Superior temporal gyrus (tissue), 1 donor: ENCODE results near the gene DCAF4.

Experiments used
- DNase-seq: peaks from one replicate; pipeline ENCODE4 v3.0.0-alpha.2; 2016; ENCODE audit errors: extremely low spot score

The DCAF4 gene

DNA sequence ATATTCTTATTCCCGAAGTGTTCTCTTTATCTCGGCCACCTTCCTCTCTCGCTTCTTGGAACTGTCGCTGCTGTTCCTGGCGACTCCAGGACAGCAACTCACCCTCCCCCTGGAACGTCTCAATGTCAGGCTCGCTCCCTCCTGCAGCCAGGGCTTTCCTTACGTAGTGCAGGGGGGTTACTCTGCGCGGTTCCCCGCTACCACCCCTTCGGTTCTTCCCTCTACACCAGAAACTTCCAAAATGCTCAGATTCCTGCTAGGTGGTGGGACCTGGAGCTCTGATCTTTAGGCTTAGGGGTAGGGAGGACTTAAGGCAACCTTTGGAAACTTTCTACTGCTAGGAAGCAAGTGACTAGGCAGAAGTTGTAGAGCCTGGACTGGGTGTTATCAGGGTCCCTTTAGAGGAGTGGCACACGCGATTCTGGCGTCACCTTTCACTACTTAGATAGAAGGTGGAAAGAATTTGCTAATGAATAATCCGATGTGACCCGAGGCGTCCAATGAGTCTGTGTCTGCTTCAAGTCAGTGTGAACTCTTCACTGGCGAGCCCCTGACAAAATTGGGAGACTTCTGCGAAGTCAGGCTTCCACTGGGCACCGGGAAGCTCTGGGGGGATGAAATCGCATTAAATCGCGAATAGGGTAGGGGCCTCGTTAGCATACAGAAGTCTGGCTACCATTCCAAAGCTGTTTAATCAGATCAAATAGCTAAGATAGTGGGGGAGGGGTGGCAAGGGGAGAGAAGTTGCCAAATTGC lies 31.5 kb upstream of the DCAF4 start:
- DNase-seq, result no peak

DNA sequence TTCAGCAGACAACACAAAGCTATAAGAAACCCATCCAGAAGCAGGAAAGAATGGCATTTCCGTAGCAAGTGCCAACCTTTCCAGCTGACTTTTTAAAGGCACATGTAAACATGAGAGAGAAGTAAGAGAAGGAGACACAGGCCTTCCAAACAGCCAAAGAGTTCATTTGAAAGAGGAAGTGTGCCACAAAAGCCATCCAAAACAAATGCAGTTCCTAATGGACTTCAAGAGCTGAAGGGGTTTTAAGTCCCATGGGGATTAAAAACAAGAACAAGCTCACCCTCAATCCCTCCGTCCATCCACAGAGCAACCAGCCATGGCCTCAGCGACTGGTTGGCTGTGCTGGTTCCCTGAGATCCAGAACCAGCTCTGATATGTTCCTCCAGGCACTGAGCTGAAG lies 27.8 kb upstream of the DCAF4 start:
- no peak for DNase-seq

DNA sequence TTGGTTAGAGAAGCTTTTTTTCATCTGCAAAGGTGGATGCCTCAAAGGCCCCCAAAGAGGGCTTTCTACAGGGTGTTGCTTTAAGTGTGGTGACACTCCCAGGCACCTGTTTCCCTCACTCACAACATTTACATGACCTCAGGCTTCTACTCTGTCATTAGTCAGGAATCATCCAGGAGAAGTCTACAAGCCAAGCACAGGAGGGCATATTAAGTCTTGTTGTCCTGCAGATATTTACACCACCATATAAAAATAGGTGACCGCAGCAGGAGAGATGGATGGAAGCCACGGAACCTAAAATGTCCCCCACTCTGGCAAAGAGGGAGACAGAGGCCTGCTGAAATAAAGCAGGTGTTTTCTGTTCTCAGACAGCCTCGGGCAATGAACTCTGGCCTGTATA lies 24.9 kb upstream of the DCAF4 start:
- no peak for DNase-seq

DNA sequence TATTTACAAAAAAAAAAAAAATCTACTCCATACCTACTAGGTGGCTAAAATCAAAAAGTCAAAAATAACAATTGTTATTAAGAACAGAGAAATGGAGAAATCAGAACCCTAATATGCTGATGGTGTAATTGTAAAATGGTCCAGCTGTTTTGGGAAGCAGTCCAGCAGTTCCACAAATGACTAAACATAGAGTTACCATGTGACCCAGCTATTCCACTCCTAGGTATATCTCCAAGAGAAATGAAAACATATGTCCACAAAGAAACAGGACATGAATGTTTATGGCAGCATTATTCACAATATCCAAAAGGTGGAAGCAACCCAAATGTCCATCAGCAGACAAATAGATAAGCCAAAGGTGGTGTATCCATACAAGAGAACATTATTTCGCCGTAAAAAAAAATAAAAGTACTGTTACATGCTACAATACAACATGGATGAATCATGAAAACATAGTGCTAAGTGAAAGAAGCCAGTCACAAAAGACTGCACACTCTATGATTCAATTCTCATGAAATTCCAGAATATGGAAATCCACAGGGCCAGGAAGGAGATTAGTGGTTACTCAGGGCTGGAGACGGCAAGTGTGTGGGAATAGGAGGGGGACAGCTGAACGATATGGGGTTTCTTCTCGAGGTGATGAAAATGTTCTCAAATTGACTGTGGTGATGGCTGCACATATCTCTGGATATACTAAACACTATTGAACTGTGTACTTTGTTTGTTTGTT lies 23.3 kb upstream of the DCAF4 start:
- no peak for DNase-seq

DNA sequence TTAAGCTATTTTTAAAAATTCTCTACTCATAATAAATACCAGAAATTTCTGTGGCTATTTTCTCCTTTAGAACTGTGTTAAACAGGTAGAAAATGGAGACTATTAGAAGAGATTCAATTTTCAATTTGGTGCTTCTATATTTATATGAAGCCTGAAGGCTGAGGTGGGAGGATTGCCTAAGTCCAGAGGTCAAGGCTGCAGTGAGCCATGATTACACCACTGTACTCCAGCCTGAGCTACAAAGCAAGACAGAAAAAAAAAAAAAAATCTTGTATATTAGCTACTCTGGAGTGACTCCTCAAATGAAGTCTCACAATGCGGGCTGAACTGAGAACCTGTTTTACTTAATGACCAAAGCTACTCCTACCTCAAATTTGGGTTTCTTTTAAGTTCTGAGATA lies 22.5 kb upstream of the DCAF4 start:
- DNase-seq, result no peak

- DNase-seq, result no peak
These were observed 22.0 kb upstream of the DCAF4 start for GRCh38 chr14:72904218-72904617.

DNA sequence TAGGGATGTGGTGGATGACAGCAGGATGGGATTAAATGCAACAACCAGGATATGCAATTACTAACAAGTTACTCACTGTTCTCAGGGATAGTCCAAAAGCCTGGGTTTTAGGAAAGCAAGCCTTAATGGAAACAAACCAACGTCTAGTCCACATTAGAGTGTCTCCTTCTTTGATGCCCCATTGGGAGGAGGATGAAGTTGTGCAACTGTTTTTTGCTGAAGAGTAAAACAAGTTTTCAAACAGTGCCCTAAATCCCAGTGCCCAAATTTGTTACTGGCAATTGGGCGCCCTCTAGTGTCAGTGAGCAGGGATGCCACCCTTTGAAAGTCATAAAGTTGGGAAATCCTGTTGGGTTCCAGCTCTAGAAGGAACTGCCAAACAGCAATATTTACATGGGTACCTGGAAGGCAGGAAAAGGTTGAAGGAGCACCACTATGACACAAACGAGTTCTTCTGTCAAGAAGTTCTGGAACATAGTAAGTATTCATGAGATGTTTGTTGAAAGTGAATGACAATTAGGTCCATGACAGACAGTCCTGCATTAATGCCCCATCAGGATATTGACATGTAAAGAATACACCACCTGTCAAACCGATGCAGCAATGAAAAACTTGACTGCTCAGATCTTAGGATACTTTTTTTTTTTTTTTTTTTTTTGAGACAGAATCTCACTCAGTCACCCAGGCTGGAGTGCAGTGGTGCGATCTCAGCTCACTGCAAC lies 21.3 kb upstream of the DCAF4 start:
- DNase-seq, result peak; percentile 91

DNA sequence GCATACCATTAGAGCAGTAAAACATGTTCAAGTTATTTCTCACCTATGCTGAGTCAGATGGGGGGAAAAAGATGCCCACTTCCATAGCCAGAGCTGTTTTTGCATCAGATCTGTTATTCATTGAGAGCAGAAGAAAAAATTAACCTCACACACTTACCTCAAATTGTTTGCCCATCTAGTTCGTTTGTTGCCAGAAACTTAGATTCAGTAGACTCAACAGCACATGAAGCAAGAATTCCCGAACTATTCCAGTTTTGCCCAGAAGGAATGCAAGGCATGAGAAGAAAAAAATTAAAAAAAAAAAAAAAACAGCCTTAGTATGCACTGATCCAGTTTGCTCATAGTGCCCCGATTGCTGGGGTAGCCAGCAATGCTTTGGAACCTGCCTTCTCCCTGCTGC lies 19.9 kb upstream of the DCAF4 start:
- DNase-seq, result no peak

DNA sequence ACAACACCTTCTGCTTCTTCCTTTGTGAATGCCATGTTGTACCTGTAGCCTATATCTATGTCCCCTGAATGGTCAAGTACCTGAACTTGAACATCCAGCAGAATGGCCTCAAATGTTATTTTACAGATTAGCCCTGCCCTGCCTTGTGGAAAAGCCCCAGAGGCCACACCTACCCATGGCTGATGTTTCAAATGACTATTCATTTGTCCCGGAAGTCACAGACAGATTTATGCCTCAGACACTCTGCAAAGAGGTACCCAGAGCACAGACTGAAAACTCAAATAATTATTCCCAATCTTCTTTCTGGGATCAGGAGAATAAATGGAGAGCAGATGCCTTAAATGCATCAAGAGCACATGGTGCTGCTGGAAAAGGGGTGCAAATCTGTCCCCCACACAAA lies 19.4 kb upstream of the DCAF4 start:
- no peak for DNase-seq

DNA sequence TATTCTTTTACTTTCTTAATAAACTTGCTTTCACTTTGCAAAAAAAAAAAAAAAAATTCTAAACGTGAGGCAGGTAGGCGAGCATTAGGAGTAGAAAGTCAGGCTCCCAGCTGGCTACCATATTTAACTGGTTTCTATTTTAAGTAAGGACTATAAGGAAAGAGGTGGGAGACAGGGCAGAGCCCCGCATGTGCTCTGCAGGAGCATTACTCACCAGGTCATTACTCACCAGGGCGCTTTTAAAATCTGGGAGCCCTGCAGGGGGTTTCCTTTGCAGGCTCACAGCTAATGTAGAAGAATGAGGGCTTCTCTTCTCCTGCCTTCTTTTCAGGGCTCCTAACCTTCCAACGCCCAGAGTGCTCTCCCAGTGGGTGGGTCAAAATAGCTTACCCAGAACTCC lies 18.4 kb upstream of the DCAF4 start:
- no peak for DNase-seq

DNA sequence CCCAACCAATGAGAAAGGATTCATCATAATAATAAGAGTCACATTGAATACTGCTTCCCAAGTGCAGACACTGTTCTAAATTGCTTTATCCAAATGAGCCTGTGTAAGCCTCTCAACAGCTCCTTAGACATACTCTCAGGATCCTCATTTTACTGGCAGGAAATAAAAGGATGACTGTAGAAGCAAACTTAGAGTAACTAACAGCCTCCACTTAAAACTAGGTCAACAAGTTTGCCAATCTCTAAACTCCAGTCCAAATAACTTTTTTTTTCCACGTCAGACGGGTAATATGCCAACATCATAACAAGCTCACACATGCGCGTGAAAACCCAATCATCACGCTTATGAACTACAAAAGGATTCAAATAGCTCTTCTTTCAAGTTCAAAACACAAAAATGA lies 17.1 kb upstream of the DCAF4 start:
- DNase-seq, result no peak

DNA sequence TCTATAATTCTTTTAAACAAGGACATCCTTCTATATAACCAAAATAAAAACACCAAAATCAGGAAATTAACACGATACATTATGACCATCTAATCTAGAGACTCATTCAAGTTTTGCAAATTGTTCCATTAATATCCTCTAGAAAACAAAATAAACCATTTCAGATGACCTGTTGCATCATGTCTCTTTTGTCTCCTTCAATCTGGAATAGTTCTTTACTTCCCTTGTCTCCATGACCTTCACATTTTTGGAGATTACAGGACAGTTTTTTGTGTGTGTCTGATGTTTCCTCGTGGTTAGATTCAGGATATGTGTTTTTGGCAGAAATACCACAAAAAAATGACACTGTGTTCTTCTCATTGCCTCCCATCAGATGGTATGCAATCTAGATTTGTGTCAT lies 12.5 kb upstream of the DCAF4 start:
- no peak for DNase-seq

DNA sequence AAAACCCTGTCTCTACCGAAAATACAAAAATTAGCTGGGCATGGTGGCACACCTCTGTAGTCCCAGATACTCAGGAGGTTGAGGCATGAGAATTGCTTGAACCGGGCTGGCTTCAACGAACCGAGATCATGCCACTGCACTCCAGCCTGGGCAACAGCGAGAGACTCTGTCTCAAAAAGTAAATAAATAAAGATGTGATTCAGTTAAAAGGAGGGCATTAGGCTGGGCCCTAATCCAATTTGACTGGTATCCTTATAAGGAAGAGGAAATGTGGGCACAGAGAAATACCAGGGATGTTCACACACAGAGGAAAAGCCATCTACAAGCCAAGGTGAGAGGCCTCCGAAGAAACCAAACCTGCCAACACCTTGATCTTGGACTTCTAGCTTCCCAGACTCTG lies 10.1 kb upstream of the DCAF4 start:
- no peak for DNase-seq

- no peak for DNase-seq
These were observed 9.0 kb upstream of the DCAF4 start for GRCh38 chr14:72917094-72917802.

- no peak for DNase-seq
These were observed 6.3 kb upstream of the DCAF4 start for GRCh38 chr14:72920008-72920407.

- no peak for DNase-seq
These were observed 4.9 kb upstream of the DCAF4 start for GRCh38 chr14:72921396-72921795.

GRCh38 chr14:72924337-72924736 lies 1.9 kb upstream of the DCAF4 start:
- DNase-seq, result no peak

- DNase-seq, result no peak
These were observed 999 bp upstream of the DCAF4 start for GRCh38 chr14:72925171-72925759.

- no peak for DNase-seq
These were observed 411 bp upstream of the DCAF4 start for GRCh38 chr14:72925815-72926291.

- no peak for DNase-seq
These were observed 2.6 kb downstream of the DCAF4 start for GRCh38 chr14:72928872-72929271.

- no peak for DNase-seq
These were observed 3.2 kb downstream of the DCAF4 start for GRCh38 chr14:72929316-72930080.
